ENCODE results near the gene TAF13. TPM values are rescaled to one million over a fixed set of nuclear protein-coding genes. Genes with fewer than 3 reads are reported as not detected.
"Not testable (repeated sequence)": the region's sequence is repeated elsewhere in the genome, so short reads cannot be mapped to it uniquely, and the experiment has no call there.

Gene TAF13
- total RNA-seq, 1 experiment from 2014 or later: 96.5 TPM

DNA sequence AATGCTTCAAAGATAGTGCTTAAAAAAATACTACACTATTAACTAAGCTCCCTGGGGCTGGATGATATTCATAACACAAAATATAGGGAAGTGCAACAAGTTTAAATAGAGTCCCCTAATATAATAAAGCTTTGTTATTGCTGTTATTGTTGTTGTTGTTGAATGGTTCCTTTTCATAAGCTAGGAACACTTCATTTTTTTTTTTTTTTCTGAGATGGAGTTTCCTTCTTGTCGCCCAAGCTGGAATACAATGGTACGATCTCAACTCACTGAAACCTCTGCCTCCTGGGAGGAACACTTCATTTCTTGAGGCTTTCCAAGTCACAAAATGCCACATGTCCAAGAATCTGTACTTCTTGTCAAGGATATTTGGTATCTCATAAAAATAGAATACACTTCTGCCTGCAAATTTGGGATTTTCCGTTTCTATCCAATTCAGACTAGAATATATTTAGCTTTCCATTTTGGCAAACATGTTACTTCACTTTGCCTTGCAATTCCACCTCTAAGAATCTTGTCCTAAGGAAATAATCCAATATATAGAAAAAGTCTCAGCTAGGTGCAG, 55.0 kb downstream of the TAF13 start:
- H3K36me3 ChIP-seq: peaks cover 11% of the 10 kb centered on the region
- H3K9me3 ChIP-seq (replicated peaks): no peaks in the 10 kb centered on the region
- DNase-seq (ENCODE audit: low read depth in 1 of 2, low spot score in 2 of 2): no peak
- H3K27me3 ChIP-seq (replicated peaks): no peaks in the 10 kb centered on the region
- no peaks in the 10 kb centered on the region for H3K4me1 ChIP-seq (replicated peaks)
- H3K4me3 ChIP-seq: no peak overlapping the region
- H3K27ac ChIP-seq: no peak overlapping the region

DNA sequence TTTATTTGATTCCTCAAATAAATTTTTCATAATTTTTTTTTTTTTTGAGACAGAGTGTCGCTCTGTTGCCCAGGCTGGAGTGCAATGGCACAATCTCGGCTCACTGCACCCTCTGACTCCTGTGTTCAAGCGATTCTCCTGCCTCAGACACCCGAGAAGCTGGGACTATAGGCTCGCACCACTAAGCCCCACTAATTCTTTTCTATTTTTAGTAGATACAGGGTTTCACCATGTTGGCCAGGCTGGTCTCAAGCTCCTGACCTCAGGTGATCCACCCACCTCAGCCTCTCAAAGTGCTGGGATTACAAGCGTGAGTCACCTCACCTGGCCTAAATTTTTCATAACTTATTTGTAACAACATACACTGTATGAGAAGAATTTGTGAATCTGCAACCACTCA, 58.1 kb downstream of the TAF13 start:
- not testable (repeated sequence) for DNase-seq (ENCODE audit: low read depth in 1 of 2, low spot score in 2 of 2); H3K4me3 ChIP-seq; H3K4me1 ChIP-seq (replicated peaks); H3K27me3 ChIP-seq (replicated peaks); H3K9me3 ChIP-seq (replicated peaks); H3K27ac ChIP-seq
- H3K36me3 ChIP-seq: peaks cover 24% of the 10 kb centered on the region

DNA sequence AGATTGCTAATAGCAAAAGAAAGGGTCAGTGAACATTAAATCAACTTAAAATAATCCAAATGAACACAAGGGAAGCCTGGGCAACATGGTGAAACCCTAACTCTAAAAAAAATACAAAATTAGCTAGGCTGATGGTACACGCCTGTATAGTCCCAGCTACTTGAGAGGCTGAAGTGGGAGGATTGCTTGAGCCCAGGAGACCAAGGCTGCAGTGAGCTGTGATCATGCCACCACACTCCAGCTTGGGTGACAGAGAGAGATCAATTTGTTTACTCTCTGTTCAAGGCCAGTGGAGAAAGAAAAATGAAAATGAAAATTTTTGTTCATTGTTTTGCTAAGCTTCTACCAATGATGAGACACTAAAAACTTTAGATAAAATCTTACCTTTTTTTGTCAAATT, 58.7 kb downstream of the TAF13 start:
- Histone ChIP-seq H3K4me3 (no peak overlapping the region), H3K9me3 (replicated peaks) (no peaks in the 10 kb centered on the region), H3K4me1 (replicated peaks) (no peaks in the 10 kb centered on the region), H3K27ac (no peak overlapping the region), H3K36me3 (peaks cover 26% of the 10 kb centered on the region), H3K27me3 (replicated peaks) (no peaks in the 10 kb centered on the region)
- DNase-seq (ENCODE audit: low read depth in 1 of 2, low spot score in 2 of 2): no peak

Other genes starting within 250 kb of the TAF13 start
- gene AKNAD1, start 218.9 kb downstream of the TAF13 start, total RNA-seq (2014; rRNA removed; shearing (Covaris generic)): 0.21 TPM in 1 of 2 replicates, not detected in the other
- gene GPSM2, start 199.0 kb downstream of the TAF13 start, total RNA-seq (2014; rRNA removed; shearing (Covaris generic)): 51.8 and 71.9 TPM in 2 replicates
- gene CLCC1, start 112.5 kb downstream of the TAF13 start, total RNA-seq (2014; rRNA removed; shearing (Covaris generic)): 66.4 and 77.9 TPM in 2 replicates
- 20.0 and 20.9 TPM in 2 replicates for gene WDR47, start 33.9 kb downstream of the TAF13 start, total RNA-seq (2014; rRNA removed; shearing (Covaris generic))
- 18.7 and 36.3 TPM in 2 replicates for gene TMEM167B, start 14.8 kb upstream of the TAF13 start, total RNA-seq (2014; rRNA removed; shearing (Covaris generic))
- gene ELAPOR1, start 38.1 kb upstream of the TAF13 start, total RNA-seq (2014; rRNA removed; shearing (Covaris generic)): 0.63 and 1.2 TPM in 2 replicates
- 252 and 264 TPM in 2 replicates for gene SARS1, start 137.9 kb upstream of the TAF13 start, total RNA-seq (2014; rRNA removed; shearing (Covaris generic))
- 0.11 TPM in 1 of 2 replicates, not detected in the other for gene CELSR2, start 173.5 kb upstream of the TAF13 start, total RNA-seq (2014; rRNA removed; shearing (Covaris generic))
- 94.1 and 137 TPM in 2 replicates for gene PSRC1, start 207.1 kb upstream of the TAF13 start, total RNA-seq (2014; rRNA removed; shearing (Covaris generic))
- gene MYBPHL, start 231.0 kb upstream of the TAF13 start, total RNA-seq (2014; rRNA removed; shearing (Covaris generic)): not detected in 2 replicates

Measured in SJSA1 (cell line).